ENCODE measurements around the gene PLEKHA1. TPM values are rescaled to one million over a fixed set of nuclear protein-coding genes. Genes with fewer than 3 reads are reported as not detected.

The PLEKHA1 gene
- total RNA-seq (2022; extraction: Qiagen RNA extraction), result 14.9 to 27.3 TPM (median 21.3 TPM) in 5 replicates

DNA sequence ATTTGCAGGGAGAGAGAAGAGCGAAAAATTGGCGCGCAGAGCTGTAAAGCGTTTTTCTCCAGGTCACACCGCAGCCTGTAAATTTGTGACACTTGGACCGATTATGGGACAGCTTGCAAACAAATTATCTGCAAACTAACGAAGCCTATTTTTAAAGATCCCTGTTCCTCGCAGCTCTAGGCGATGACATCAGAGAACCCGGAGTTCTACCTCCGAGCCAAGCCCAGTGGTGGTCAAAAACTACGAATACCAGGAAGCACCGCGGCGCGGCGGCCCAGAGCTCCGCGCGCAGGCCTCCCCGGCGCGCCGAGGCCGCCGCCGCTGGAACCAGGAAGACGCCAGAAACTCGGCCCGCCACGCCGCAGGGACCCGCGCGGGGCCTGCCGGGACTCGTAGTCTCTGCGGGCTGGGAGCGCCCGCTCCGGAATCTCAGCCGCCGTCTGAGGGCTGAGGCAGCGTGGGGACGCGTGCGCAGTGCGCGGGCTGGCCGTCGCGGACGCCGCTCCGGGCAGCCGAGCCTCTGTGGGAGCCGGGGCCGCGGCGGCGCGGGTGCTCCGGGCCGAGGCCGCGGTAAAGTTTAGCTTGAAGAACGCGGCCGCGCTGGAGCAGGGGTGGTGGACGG is at the start of gene PLEKHA1:
Gene PLEKHA1 (plus strand): TSS at position 472 of the 622 bp plus-strand sequence. CDS start 18,493 bp downstream, outside the sequence.

GRCh38 chr10:122454603-122455080 is 80.1 kb downstream of the PLEKHA1 start, which contains the start of gene ARMS2:
Gene ARMS2 (plus strand): TSS chr10:122454653. CDS start chr10:122454728, 75 bp downstream.

GRCh38 chr10:122461367-122461728 is 86.8 kb downstream of the PLEKHA1 start, which contains the start of gene HTRA1:
Gene HTRA1 (plus strand): TSS chr10:122461553. CDS start chr10:122461653, 100 bp downstream.

Other genes starting within 250 kb of the PLEKHA1 start
- 0.44 to 0.62 TPM (median 0.55 TPM) in 5 replicates for gene BTBD16, start 103.4 kb upstream of the PLEKHA1 start, total RNA-seq (2022; extraction: Qiagen RNA extraction)
- not detected in 5 replicates for gene ARMS2, start 79.9 kb downstream of the PLEKHA1 start, total RNA-seq (2022; extraction: Qiagen RNA extraction)
- gene HTRA1, start 86.8 kb downstream of the PLEKHA1 start, total RNA-seq (2022; extraction: Qiagen RNA extraction), result 48.4 to 63.5 TPM (median 53.0 TPM) in 5 replicates
- gene DMBT1, start 186.0 kb downstream of the PLEKHA1 start, total RNA-seq (2022; extraction: Qiagen RNA extraction), result 0.16 to 0.28 TPM (median 0.20 TPM) in 5 replicates

All from A549 treated with Hydrocortisone at 1 μM for 4 hours (cell line).